ENCODE measurements around the gene CLIC4.

GRCh38 chr1:24709791-24710441, 35.3 kb upstream of the CLIC4 start:
- TF ChIP-seq CTCF (conservative IDR thresholded peaks at IDR 0.05; ENCODE audit: low read length) = no peak
- TF ChIP-seq EZH2phosphoT487 (IDR thresholded peaks at IDR 0.05; ENCODE audit: borderline replicate concordance) = no peak
